Uterus (tissue), 4 donors: Measurements from ENCODE around the gene MLKL. TPM values are rescaled to one million over a fixed set of nuclear protein-coding genes. Genes with fewer than 3 reads are reported as not detected.
A peak's percentile ranks its signal among the peaks of the same experiment; 100 is the strongest.

ENCODE experiments used
- DNase-seq, 2 donors: peaks; one replicate each; pipeline ENCODE4 v3.0.0-alpha.2; 2019 to 2020
- H3K27ac ChIP-seq, 2 donors: fragments of 200-600 bp; sonication (generic); 1 replicate in 1 of 2; 2 replicates in 1 of 2; pipeline ENCODE4 v1.5.1; 2016 to 2018
- H3K27me3 ChIP-seq, 2 donors: fragments of 200-600 bp; sonication (generic); one replicate each; pipeline ENCODE4 v1.5.1; 2018 to 2019; ENCODE audit warnings: control low read depth in 1 of 2
- H3K36me3 ChIP-seq, 2 donors: fragments of 200-600 bp; sonication (generic); one replicate each; pipeline ENCODE4 v1.5.1; 2019; ENCODE audit warnings: control low read depth in 1 of 2
- H3K4me1 ChIP-seq, 2 donors: fragments of 200-600 bp; sonication (generic); one replicate each; pipeline ENCODE4 v1.5.1; 2018 to 2019; ENCODE audit warnings: control low read depth in 1 of 2
- H3K4me3 ChIP-seq, 2 donors: fragments of 200-600 bp; sonication (generic); 1 replicate in 1 of 2; 2 replicates in 1 of 2; pipeline ENCODE4 v1.5.1; 2018 to 2019; ENCODE audit warnings: mild to moderate bottlenecking in 1 of 2
- H3K9me3 ChIP-seq, 2 donors: fragments of 200-600 bp; sonication (generic); one replicate each; pipeline ENCODE4 v1.5.1; 2019; ENCODE audit warnings: control low read depth in 1 of 2
- POLR2A ChIP-seq, 2 donors: fragments of 450-650 bp; IDR thresholded peaks; one replicate each; pipeline ENCODE4 v1.6.1; 2016; ENCODE audit warnings: antibody characterized with exemption in 2 of 2, mild to moderate bottlenecking in 1 of 2, moderate library complexity in 1 of 2
- intact Hi-C: fragments of 100-400 bp; cut with DNase I; formaldehyde crosslinking; loops from one replicate; pipeline ENCODE4 v1.15.1; 2023; ENCODE audit warnings: low total_unique reads
- total RNA-seq, 4 donors: library from RNA; depleted of rRNA in 3 of 4; stranded (reverse); fragments of >200 nt in 3 of 4; gene quantifications; one replicate each; pipeline versions ENCODE4 v1.1.0 to v1.2.4, GENCODE V29; 2014 to 2023
- TF ChIP-seq, protein P1 (sequence below), 4 experiments: fragments of 200-600 bp in 2 of 4; fragments of 450-650 bp in 2 of 4; sonication (generic) in 2 of 4; IDR thresholded peaks; one replicate each; pipeline ENCODE4 v1.5.1; 2016 to 2019; ENCODE audit warnings: antibody characterized with exemption in 4 of 4, mild to moderate bottlenecking in 2 of 4, moderate library complexity in 1 of 4
- donor health status: DM: yes; HTN: yes; CAD: no.

MLKL gene
- total RNA-seq, 4 donors from 2014 or later: 3.8 to 19.4 (median 7.6) TPM

- H3K27ac ChIP-seq: peak overlapping the region in 1 of 2 donors; percentile 71
- H3K36me3 ChIP-seq: no peaks in the 10 kb centered on the region
- no peak overlapping the region for H3K4me3 ChIP-seq
- H3K4me1 ChIP-seq: no peaks in the 10 kb centered on the region
- intact Hi-C loops: no loop called here
- no peaks in the 10 kb centered on the region for H3K9me3 ChIP-seq
- no peaks in the 10 kb centered on the region for H3K27me3 ChIP-seq
- no peak for TF ChIP-seq POLR2A (IDR thresholded peaks at IDR 0.05)
- TF ChIP-seq, protein P1, sequence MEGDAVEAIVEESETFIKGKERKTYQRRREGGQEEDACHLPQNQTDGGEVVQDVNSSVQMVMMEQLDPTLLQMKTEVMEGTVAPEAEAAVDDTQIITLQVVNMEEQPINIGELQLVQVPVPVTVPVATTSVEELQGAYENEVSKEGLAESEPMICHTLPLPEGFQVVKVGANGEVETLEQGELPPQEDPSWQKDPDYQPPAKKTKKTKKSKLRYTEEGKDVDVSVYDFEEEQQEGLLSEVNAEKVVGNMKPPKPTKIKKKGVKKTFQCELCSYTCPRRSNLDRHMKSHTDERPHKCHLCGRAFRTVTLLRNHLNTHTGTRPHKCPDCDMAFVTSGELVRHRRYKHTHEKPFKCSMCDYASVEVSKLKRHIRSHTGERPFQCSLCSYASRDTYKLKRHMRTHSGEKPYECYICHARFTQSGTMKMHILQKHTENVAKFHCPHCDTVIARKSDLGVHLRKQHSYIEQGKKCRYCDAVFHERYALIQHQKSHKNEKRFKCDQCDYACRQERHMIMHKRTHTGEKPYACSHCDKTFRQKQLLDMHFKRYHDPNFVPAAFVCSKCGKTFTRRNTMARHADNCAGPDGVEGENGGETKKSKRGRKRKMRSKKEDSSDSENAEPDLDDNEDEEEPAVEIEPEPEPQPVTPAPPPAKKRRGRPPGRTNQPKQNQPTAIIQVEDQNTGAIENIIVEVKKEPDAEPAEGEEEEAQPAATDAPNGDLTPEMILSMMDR (IDR thresholded peaks at IDR 0.05): no peak
- no peak for DNase-seq
Observed at GRCh38 chr16:74625500-74626350, 74.9 kb downstream of the MLKL start.

DNA sequence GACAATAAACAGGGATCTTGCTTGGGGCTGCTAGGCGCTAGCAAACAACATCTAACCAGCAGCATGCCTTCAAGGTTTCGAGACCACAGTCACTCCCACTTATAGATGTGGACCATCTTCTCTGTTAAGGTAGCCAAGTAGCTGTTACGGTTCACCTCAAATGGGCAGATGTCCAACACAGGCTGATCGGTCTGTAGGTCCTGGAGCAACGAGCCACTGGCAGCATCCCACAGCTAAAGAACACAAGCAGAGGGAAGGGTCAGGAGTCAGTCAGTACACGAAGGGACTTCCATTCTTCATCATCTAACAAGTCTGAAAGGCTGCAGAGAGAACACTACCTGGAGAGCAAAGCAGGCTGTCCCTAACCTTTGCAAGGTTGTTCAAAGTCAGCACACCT, 76.8 kb downstream of the MLKL start:
- Histone ChIP-seq H3K27ac (no peak overlapping the region), H3K36me3 (no peaks in the 10 kb centered on the region), H3K4me3 (no peak overlapping the region), H3K27me3 (no peaks in the 10 kb centered on the region), H3K4me1 (no peaks in the 10 kb centered on the region), H3K9me3 (no peaks in the 10 kb centered on the region)
- intact Hi-C loops: no loop called here
- DNase-seq: no peak
- no peak for TF ChIP-seq POLR2A (IDR thresholded peaks at IDR 0.05)
- TF ChIP-seq, protein P1 (IDR thresholded peaks at IDR 0.05): no peak

- Histone ChIP-seq H3K9me3 (no peaks in the 10 kb centered on the region), H3K4me3 (no peak overlapping the region), H3K36me3 (no peaks in the 10 kb centered on the region), H3K27me3 (no peaks in the 10 kb centered on the region), H3K4me1 (no peaks in the 10 kb centered on the region), H3K27ac (no peak overlapping the region)
- DNase-seq: no peak
- intact Hi-C loops: no loop called here
- TF ChIP-seq, protein P1 (IDR thresholded peaks at IDR 0.05): peak; percentile 43 to 60 (median 45)
- no peak for TF ChIP-seq POLR2A (IDR thresholded peaks at IDR 0.05)
Observed at GRCh38 chr16:74623214-74623838, 77.3 kb downstream of the MLKL start.

- Histone ChIP-seq H3K27ac (no peak overlapping the region), H3K27me3 (no peaks in the 10 kb centered on the region), H3K4me3 (no peak overlapping the region), H3K4me1 (no peaks in the 10 kb centered on the region), H3K36me3 (no peaks in the 10 kb centered on the region), H3K9me3 (no peaks in the 10 kb centered on the region)
- TF ChIP-seq POLR2A (IDR thresholded peaks at IDR 0.05): no peak
- TF ChIP-seq, protein P1 (IDR thresholded peaks at IDR 0.05): no peak
- intact Hi-C loops: no loop called here
- DNase-seq: no peak
Observed at GRCh38 chr16:74622005-74622404, 78.7 kb downstream of the MLKL start.

Other genes with a start within 250 kb of the MLKL start
- 100 to 1,000 TPM in 2 of 4 donors, 10 to 100 TPM in 2; 53.0 to 272 (median 127) TPM for gene GLG1, start 93.7 kb downstream of the MLKL start, total RNA-seq
- 10 to 100 TPM in 3 of 4 donors, 1 to 10 TPM in 1; 3.6 to 27.6 (median 20.0) TPM for gene RFWD3, start 34.0 kb downstream of the MLKL start, total RNA-seq
- not detected for gene FA2H, start 74.0 kb upstream of the MLKL start, total RNA-seq